G401 (cell line): ENCODE results near the gene ONECUT3. TPM values are rescaled to one million over a fixed set of nuclear protein-coding genes. Genes with fewer than 3 reads are reported as not detected.
A peak's percentile ranks its signal among the peaks of the same experiment; 100 is the strongest.
"Not testable (repeated sequence)": the region's sequence is repeated elsewhere in the genome, so short reads cannot be mapped to it uniquely, and the experiment has no call there.

Experiments used
- DNase-seq: peaks from one replicate; pipeline ENCODE4 v3.0.0-alpha.2; 2015; ENCODE audit warnings: low spot score
- in situ Hi-C: cut with HindIII; loops from 2 replicates; pipeline ENCODE4 v1.10.0; 2016; ENCODE audit warnings: low sequenced_read_pairs, mixed read lengths
- total RNA-seq: library from RNA; depleted of rRNA; stranded (reverse); fragments of >200 nt; shearing (Covaris generic); gene quantifications from 2 replicates; pipeline ENCODE4 v1.2.3, GENCODE V29; 2014; rRNA removed

ONECUT3 gene
- not detected in 2 replicates for total RNA-seq

DNA sequence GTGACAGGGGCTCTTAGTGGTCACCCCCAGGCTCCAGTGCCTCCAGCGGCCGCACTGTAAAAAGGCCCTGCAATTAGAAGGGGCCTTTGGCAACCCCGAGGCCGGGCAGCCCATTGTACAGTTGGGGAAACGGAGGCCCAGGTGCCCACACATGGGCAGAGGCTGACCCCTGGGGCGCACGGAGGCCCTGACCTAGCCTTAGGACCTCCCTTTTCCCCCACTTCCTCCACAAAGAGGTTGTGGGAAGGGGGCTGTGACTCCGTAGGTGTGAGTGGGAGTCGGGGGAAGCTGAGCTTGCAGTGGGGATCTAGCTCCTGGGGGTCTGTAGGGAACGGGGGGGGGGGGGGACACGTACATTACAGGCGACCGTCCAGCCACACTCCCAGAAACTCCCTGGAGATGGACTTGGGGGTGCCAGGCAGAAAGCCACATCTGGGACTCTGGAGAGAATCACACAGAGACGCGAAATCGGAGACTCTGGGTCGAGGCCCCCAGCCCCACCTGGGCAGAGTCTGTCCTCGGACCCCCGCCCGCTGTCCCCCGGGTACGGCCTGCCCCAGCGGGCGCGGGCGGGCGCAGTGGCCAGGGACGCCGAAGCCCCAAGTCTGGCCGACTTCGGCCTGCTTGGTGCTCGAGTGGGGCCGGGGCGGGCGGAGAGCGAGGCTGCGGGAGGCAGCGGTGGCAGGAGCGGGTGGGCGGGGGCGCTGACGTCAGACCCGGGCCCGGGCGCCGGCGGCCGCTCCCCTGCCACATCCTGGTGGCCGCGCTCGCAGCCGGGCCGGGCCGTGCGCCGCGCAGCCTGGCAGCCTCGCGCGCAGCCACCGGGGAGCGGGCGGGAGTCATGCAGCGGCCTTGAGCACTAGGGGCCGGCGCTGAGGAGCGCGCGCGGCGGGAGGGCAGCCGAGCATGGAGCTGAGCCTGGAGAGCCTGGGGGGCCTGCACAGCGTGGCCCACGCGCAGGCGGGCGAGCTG, at the start of gene ONECUT3:
Gene ONECUT3, plus strand, starts transcription at position 750 of the 972 bp plus-strand sequence. Its CDS starts 157 bp downstream, at position 907.
- in situ Hi-C loops: no loop called here
- no peak for DNase-seq

DNA sequence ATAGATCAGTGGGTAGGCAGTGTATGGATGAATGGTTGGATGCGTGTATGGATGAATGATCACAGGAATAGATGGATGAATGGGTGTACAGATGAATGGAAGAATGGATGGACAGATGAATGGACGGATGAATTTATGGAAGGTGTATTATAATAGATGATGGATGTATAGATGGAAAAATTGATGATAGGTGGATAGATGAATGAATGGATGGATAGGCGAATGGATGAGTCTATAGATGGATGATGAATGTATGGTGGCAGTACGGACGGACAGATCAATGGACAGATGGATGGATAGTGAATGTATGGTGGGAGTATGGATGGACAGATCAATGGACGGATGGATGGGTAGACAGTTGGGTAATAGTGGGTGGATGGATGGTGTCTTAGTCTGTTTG, 49.0 kb upstream of the ONECUT3 start:
- in situ Hi-C loops: no loop called here

DNA sequence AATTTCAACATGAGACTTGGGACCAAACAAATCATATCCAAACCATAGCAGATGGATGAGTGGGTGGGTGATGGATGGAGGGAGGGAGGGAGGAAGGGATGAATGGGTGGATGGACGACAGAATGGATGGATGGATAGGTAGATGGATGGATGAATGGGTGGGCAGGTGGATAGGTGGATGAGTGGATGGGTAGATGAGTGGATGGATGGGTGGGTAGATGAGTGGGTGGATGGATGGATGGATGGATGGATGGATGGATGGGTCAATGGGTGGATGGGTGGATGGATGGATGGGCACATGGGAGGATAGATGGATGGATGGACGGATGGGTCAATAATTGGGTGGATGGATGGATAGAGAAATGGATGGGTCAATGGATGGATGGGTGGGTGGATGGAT, 47.9 kb upstream of the ONECUT3 start:
- in situ Hi-C loops: no loop called here
- no peak for DNase-seq

More for the DNA sequence above, 49.0 kb upstream of the ONECUT3 start:
- DNase-seq: no peak

DNA sequence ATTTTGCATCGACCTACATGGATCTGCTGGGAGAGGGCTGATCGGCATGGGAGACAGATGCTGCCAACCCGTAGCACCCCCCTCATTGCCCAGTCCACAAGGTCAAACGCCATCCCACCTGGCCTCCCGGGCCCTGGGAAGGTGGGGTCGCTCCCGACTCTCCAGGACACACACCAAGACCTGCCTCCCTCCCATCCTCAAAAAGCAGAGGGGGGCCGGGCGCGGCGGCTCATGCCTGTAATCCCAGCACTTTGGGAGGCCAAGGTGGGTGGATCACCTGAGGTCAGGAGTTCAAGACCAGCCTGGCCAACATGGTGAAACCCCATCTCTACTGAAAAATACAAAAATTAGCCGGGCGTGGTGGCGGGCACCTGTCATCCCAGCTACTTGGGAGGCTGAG, 46.7 kb upstream of the ONECUT3 start:
- in situ Hi-C loops, DNase-seq: not testable (repeated sequence)

DNA sequence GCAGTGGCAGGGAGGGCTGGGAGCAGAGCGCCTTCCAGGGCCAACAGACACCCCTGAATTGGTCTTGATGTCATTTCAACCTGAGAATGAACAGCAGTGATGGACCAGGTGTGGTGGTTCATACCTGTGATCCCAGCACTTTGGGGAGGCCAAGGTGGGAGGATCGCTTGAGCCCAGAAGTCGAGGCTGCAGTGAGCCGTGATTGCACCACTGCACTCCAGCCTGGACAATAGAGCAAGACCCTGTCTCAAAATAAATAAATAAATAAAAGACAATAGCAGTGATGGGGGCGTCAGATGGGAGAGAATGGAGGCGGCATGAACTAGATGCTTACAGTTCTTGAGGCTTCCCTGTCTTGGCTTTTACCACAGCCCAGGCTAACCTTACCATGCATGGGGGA, 46.1 kb upstream of the ONECUT3 start:
- no peak for DNase-seq
- in situ Hi-C loops: no loop called here

DNA sequence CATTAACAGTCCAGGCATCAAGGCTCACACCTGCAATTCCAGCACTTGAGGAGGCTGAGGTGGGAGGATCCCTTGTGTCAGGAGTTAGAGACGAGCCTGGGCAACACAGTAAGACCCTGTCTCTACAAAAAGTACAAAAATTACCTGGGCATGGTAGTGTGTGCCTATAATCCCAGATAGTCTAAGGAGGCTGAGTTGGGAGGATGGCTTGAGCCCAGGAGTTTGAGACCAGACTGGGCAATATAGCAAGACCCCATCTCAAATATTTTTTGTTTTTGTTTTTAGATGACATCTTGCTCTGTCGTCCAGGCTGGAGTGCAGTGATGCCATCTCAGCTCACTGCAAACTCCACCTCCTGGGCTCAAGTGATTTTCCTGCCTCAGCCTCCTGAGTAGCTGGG, 40.1 kb upstream of the ONECUT3 start:
- in situ Hi-C loops: no loop called here
- DNase-seq: no peak

DNA sequence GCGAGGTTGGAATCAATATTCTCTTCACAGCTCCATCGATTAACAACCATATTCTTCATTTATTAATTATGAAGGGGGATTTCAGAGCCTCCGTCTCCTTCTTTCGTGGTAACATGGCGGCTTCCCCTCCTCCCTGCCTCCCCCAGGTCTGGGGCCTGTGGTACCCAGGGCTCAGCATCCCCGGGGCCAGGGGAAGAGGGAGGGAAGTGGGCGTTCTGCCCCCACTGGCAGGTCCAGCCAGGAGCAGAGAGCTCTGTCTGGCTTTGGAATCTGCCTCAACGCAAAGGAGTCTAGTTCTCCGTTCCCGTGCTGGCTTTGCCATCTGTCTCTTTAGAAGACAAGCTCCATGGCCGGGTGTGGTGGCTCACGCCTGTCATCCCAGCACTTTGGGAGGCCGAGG, 37.8 kb upstream of the ONECUT3 start:
- DNase-seq: no peak

DNA sequence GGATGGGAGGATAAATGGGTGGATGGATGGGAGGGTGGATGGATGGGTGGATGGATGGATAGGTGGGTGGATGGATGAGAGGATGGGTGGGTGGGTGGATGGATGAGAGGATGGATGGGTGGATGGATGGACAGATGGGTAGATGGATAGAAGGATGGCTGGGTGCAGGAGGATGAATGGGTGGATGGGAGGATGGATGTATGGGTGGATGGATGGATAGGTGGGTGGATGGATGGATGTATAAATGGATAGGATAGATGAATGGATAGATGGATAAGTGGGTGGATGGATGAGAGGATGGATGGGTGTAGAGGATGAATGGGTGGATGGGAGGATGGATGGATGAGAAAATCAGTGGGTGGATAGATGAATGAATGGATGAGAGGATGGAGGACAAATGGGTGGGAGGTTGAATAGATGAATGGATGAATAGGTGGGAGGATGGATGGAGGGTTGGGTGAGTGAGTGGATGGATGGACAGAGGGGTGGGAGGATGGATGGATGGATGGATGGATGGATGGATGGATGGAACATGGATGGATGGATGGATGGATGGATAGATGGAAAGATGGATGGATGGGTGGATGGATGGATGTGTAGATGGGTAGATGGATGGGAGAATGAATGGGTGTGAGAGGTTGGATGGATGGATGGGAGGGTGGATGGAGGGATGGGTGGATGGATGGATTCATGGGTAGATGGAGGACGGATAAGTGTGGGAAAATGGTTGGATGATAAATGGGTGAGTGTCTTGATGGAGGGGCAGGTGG, 35.9 kb upstream of the ONECUT3 start:
- DNase-seq: no peak
- in situ Hi-C loops: no loop called here

More for the DNA sequence above, 37.8 kb upstream of the ONECUT3 start:
- in situ Hi-C loops: no loop called here

DNA sequence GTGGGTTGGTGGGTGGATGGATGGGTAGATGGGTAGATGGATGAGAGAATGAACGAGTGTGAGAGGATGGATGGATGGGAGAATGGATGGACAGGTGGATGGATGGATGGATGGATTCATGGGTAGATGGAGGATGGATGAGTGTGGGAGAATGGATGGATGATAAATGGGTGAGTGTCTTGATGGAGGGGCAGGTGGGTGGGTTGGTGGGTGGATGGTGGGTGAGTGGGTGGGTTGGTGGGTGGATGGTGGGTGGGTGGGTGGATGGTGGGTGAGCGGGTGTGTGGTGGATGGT, 35.4 kb upstream of the ONECUT3 start:
- no peak for DNase-seq
- in situ Hi-C loops: no loop called here

DNA sequence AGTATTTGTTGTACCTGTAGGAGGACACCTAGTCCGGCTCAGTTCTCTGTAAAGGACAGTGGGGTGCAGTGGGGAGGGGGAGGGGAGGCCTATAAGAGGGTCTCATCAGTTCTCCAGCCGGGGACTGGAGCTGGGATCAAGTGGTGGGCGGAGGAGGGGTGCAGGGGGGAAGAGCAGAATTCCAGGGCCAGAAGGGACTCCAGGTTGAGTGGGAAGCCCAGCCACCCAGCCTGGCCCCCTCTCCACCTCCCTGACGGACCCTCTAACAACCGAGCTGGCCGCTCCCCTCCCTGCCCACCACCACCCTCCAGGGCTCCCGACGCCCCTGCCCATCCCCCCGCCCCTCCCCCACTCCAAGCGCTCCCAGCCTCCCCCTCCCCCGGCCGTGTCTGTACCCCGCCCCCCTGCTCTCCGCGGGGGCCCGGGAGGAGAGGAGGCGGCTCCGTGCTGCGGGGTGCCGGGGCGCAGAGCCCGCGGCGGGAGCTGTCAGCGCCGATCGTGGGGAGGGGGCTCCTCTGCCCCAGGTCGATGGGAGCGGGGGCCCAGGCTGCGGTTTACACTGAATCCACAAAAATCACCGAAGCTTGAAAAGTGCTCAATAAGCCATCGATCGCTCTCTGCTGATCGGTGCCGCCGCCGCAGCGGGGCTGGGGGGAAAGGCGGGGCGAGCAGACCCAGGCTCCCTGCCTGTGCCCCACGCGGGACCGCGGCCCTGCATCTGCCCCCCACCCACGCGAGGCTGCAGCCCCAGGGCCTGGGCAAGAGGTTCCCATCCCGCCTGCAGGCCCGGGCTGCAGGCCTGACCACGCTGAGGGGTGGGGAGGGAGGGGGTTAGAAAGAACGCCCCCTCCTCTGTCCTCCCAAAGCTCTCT, 34.6 kb upstream of the ONECUT3 start:
- no peak for DNase-seq
- in situ Hi-C loops: no loop called here

DNA sequence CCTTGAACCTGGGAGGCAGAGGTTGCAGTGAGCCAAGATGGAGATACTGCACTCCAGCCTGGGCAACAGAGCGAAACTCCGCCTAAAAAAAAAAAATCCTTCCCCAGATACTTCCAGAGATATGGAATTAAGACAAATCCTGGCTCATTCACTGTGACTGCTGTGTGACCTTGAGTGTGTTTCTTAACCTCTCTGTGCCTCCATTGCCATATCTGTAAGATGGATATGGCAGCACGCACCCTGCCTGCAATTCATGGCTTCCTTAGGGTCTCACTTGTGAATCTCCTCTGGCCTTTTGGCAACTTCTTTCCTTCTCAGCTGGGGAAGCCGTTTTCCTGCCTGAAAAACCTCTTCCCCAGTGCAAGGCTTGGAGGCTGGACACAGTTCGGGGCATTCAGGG, 33.8 kb upstream of the ONECUT3 start:
- DNase-seq: no peak
- in situ Hi-C loops: no loop called here

DNA sequence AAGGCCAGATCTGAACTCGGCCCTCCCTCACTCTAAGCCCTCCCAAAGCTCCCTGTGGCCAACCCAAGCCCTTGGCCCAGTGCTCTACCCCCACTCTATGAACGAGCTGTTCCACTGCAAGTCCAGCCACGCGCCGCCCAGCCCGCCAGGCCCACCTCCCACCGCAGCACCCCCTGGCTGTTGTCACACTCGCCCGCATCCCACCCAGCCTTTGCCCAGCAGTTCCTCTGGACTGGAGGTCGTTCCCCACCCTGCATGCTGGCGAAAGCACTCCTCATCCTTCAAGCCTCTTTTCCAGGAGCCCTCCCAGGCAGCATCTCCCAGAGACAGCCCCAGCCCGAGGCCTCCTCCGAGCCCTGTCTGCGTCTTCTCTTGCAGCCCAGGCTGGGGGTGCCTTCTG, 33.1 kb upstream of the ONECUT3 start:
- no peak for DNase-seq

DNA sequence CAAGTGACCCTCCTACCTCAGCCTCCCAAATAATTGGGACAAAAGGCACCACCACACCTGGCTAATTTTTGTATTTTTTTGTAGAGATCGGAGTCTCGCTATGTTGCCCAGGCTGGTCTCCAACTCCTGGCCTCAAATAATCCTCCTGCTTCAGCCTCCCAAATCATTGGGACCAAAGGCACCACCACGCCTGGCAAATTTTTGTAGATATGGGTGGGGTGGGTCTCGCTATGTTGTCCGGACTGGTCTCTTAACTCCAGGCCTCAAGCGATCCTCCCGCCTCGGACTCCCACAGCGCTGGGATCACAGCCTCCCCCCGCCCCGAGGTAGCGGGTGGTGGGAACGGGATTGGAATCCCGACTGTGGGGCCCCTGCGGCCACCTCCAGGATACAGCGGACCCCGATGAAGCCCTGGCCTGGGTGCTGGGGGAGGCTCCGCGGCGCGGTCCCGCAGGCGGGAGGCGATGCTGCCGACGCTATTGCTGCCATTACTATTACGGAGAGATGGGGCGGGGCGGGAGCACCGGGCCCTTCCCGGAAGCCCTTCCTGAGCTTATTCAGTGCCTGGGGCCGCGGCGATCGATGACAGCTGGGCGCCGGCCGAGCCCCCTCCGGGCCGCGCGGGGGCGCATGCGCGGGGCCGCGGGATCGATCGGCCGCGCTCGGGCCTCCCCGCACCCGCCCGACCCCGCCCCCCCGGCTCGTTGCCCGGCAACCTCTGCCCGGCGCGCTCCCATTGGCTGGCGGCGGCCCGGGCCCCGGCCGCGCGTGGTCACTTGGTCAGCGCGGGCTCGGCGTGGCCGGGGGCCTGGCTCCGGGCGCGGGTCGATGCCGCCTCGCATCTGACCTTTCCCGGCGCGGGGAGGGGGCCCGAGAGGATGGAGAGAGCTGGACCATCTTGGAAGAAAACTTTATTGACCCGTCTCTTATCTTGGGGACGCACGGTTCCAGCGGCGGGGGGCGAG, 27.9 kb upstream of the ONECUT3 start:
- in situ Hi-C loops: no loop called here
- DNase-seq: peak; percentile 64

More for the DNA sequence above, 33.1 kb upstream of the ONECUT3 start:
- in situ Hi-C loops: no loop called here

DNA sequence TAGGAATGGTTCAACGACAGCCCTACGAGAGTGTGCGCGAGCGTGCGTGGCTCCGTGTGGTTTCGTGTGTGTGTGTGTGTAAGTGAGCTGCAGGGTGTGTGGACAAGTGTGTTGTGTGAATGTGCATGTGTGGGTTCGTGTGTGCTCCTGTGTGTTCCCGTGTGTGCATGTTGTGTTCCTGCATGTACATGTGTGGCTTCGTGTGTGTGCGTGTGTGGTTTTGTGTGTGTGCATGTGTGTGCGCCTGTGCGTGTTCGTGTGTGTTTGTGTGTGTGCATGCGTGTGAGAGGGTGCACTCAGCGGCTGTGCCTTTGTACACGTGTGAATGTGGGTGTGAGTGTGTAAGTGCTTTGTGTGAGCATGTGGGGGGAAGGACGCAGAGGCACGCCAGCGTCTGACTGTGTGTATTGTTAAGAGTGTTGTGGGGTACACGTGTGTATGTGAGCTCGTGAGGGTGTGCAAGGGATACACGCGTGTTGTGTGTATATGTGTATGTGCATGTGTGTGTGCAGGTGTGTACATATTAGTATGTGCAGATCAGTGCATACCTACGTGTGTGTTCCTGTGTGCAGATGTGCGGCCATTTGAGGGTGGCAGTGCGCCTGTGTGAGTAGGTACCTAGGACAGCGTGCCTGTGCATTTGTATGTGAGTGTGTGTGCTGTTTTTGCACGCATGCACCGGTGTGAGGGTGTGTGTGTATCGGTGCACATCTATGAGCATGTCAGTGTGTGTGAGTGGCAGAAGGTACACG, 24.3 kb upstream of the ONECUT3 start:
- in situ Hi-C loops: no loop called here
- DNase-seq: no peak

DNA sequence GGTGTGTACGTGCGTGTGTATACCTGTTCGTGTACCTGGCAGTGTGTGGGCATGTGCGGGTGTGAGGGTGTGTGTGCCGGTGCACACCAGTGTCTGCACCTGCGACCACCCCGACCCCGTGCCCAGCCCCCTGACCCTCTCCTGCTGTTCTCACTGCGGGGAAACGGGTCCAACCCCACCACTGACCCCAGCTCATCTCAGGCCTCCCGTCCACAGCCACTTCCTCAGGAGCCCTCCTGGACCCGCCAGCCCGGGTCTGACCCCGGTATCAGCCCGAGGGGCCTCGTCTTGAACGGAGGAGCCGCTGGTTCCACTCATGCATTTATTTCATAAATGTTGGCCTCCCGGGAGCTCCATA, 23.8 kb upstream of the ONECUT3 start:
- DNase-seq: no peak
- in situ Hi-C loops: no loop called here

DNA sequence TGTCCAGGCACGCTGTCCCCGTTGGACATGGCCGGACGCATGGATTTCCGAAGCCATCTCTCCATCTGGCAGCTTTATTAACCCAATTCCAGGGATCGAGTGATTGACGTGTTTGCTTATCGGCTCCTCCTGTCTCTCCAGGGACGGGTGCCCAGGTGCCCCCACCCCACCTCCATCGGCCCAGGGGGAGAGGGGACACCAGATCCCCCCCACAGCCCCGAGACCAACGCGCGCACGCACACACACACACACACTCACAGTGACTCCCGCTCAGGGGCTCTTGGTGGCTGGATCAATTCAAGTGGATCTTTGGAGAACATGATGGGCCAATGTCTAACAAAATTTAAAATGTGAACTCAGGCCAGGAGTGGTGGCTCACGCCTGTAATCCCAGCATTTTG, 23.1 kb upstream of the ONECUT3 start:
- no peak for DNase-seq
- in situ Hi-C loops: no loop called here

DNA sequence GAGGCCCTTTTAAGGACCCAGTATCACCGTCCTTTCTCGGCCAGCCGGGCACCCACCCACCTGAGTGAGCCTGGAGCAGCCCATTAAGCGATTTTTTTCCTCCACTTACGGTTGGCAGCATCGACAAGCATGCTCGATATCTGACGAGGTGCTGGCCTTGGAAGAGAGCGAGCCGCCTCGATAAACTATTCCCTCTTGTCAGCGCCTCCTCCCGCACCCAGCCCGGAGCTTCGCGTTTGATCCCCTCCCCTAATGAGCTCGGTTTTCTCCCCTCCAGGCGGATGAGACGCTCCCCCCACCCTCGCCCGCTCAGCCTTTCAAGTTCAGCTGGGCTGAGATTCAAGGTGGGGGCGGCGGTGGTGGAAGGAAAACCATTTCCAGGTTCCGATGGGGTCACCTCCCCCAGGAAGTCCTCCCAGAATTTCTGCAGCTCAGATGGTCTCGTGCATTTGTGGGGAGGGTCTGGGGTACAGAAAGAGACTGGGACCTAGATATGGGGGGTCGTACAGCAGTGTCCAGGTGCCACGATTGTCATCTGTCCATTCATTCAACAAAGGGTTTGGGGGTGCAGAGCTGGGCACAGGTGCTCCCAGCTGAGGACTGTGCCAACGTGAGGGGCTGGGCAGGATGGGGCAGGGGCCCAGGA, 18.9 kb upstream of the ONECUT3 start:
- in situ Hi-C loops: no loop called here
- DNase-seq: no peak
